ENCODE measurements around the gene CEP20.

GRCh38 chr16:15887283-15887682, 1.1 kb downstream of the CEP20 start:
- TF ChIP-seq POLR2A (IDR thresholded peaks at IDR 0.05) (no peak), CTCF (IDR thresholded peaks at IDR 0.05) (no peak), POLR2AphosphoS5 (IDR thresholded peaks at IDR 0.05; ENCODE audit: insufficient read depth in 1 of 2, low read depth in 1 of 2) (no peak)

All from vagina (tissue), 2 donors.